H1 (cell line): ENCODE results near the gene ODF4. TPM values are rescaled to one million over a fixed set of nuclear protein-coding genes. Genes with fewer than 3 reads are reported as not detected.

Experiments used
- CTCF ChIA-PET: fragments of 300-600 bp; sonication (Branson Sonifier 250); formaldehyde crosslinking; loops from one replicate; lab custom pipeline; 2021; ENCODE audit not compliant: partially characterized antibody; lab: Charles Lee
- POLR2A ChIA-PET: fragments of 300-600 bp; sonication (Branson Sonifier 250); formaldehyde crosslinking; loops from one replicate; lab custom pipeline; 2021; ENCODE audit warnings: inconsistent platforms; ENCODE audit not compliant: partially characterized antibody; lab: Charles Lee
- DNase-seq, 2 experiments: peaks; one replicate each; pipeline versions ENCODE4 v3.0.0 to v3.0.0-alpha.2; 2010 to 2022; ENCODE audit warnings: low spot score in 2 of 2, low read depth in 1 of 2, mixed read lengths in 1 of 2
- FAIRE-seq: peaks from 2 replicates; lab custom pipeline; 2011; peaks lifted over from hg19 to GRCh38; lab: Jason Lieb, UNC
- H2AFZ ChIP-seq: 2 replicates; pipeline ENCODE4 v1.8.1; 2012; ENCODE audit warnings: low read length, inconsistent platforms
- H2AK5ac ChIP-seq: 2 replicates; pipeline ENCODE4 v1.6.1; 2013; ENCODE audit warnings: low read depth, low read length
- H2BK120ac ChIP-seq: replicated peaks from 2 replicates; pipeline ENCODE3; 2013; ENCODE audit warnings: low read depth, low read length, inconsistent platforms
- H2BK12ac ChIP-seq: 2 replicates; pipeline ENCODE4 v1.6.1; 2013; ENCODE audit warnings: low read depth, low read length
- H2BK15ac ChIP-seq: 2 replicates; pipeline ENCODE4 v1.6.1; 2013; ENCODE audit warnings: low read length
- H2BK20ac ChIP-seq: 2 replicates; pipeline ENCODE4 v1.6.1; 2013; ENCODE audit warnings: low read length
- H2BK5ac ChIP-seq: 2 replicates; pipeline ENCODE4 v1.6.1; 2013; ENCODE audit warnings: low read depth, low read length
- H3K14ac ChIP-seq: 2 replicates; pipeline ENCODE4 v1.6.1; 2013; ENCODE audit warnings: inconsistent platforms; ENCODE audit not compliant: insufficient read length
- H3K18ac ChIP-seq: 2 replicates; pipeline ENCODE4 v1.6.1; 2013; ENCODE audit warnings: low read length; ENCODE audit errors: extremely low read depth
- H3K23ac ChIP-seq: 2 replicates; pipeline ENCODE4 v1.6.1; 2013; ENCODE audit warnings: inconsistent platforms; ENCODE audit not compliant: insufficient read length
- H3K23me2 ChIP-seq: 2 replicates; pipeline ENCODE4 v1.6.1; 2013; ENCODE audit warnings: low read depth, low read length
- H3K27ac ChIP-seq: 2 replicates; pipeline ENCODE4 v1.6.1; 2011; ENCODE audit warnings: low read depth, low read length, inconsistent platforms
- H3K27me3 ChIP-seq, 4 experiments: replicated peaks in 1 of 4; 1 replicate in 1 of 4; 2 replicates in 3 of 4; pipeline versions ENCODE4 v1.6.1 to v1.8.1; 2011 to 2013; ENCODE audit warnings: low read length in 3 of 4, mild to moderate bottlenecking in 3 of 4, inconsistent platforms in 2 of 4, mixed read lengths in 2 of 4, moderate library complexity in 1 of 4; ENCODE audit not compliant: control insufficient read depth in 3 of 4, insufficient read depth in 3 of 4; ENCODE audit errors: extremely low read depth in 1 of 4
- H3K36me3 ChIP-seq, 4 experiments: 2 replicates each; pipeline versions ENCODE4 v1.6.1 to v1.8.1; 2011 to 2013; ENCODE audit warnings: mild to moderate bottlenecking in 4 of 4, low read length in 3 of 4, moderate library complexity in 2 of 4, control low read depth in 1 of 4, inconsistent platforms in 1 of 4; ENCODE audit not compliant: insufficient read depth in 4 of 4, control insufficient read depth in 2 of 4
- H3K4ac ChIP-seq: replicated peaks from 2 replicates; pipeline ENCODE3; 2013; ENCODE audit warnings: low read length, low read depth, mixed read lengths, inconsistent platforms; ENCODE audit not compliant: insufficient read length
- H3K4me1 ChIP-seq, 4 experiments: replicated peaks in 1 of 4; 1 replicate in 1 of 4; 2 replicates in 3 of 4; pipeline versions ENCODE4 v1.6.1 to v1.8.1; 2011 to 2013; ENCODE audit warnings: low read length in 3 of 4, inconsistent platforms in 2 of 4, mixed read lengths in 1 of 4; ENCODE audit not compliant: insufficient read depth in 4 of 4, control insufficient read depth in 3 of 4
- H3K4me2 ChIP-seq, 2 experiments: 2 replicates each; pipeline versions ENCODE4 v1.6.1 to v1.8.1; 2011 to 2013; ENCODE audit warnings: low read depth in 2 of 2, low read length in 2 of 2, control low read depth in 1 of 2, inconsistent platforms in 1 of 2, mild to moderate bottlenecking in 1 of 2; ENCODE audit not compliant: insufficient read depth in 1 of 2
- H3K4me3 ChIP-seq, 4 experiments: fragments of 200-600, 300-600 bp in 1 of 4; sonication (generic), shearing (Covaris generic), sonication (Bioruptor Twin) in 1 of 4; 2 replicates each; pipeline versions ENCODE4 v1.5.1 to v1.8.1; 2011 to 2016; ENCODE audit warnings: low read length in 4 of 4, low read depth in 3 of 4, control low read depth in 2 of 4, inconsistent platforms in 2 of 4, mild to moderate bottlenecking in 2 of 4, mixed read lengths in 1 of 4, moderate library complexity in 1 of 4; ENCODE audit not compliant: insufficient read depth in 2 of 4; ENCODE audit errors: extremely low read depth in 1 of 4
- H3K56ac ChIP-seq: replicated peaks from 2 replicates; pipeline ENCODE3; 2013; ENCODE audit warnings: low read depth, mild to moderate bottlenecking, mixed read lengths, low read length, inconsistent platforms; ENCODE audit not compliant: insufficient read length
- H3K79me1 ChIP-seq: 2 replicates; pipeline ENCODE4 v1.6.1; 2013; ENCODE audit warnings: low read depth, low read length, control low read depth
- H3K79me2 ChIP-seq, 2 experiments: 2 replicates each; pipeline versions ENCODE4 v1.6.1 to v1.8.1; 2012 to 2013; ENCODE audit warnings: low read length in 2 of 2, mild to moderate bottlenecking in 2 of 2, inconsistent platforms in 1 of 2; ENCODE audit not compliant: insufficient read depth in 2 of 2, control insufficient read depth in 1 of 2
- H3K9ac ChIP-seq, 4 experiments: replicated peaks in 1 of 4; 1 replicate in 1 of 4; 2 replicates in 3 of 4; pipeline versions ENCODE4 v1.6.1 to v1.8.1; 2011 to 2013; ENCODE audit warnings: low read depth in 3 of 4, low read length in 3 of 4, control low read depth in 2 of 4, mild to moderate bottlenecking in 2 of 4, moderate library complexity in 2 of 4, inconsistent platforms in 1 of 4; ENCODE audit errors: extremely low read depth in 1 of 4
- H3K9me3 ChIP-seq, 2 experiments: 2 replicates each; pipeline versions ENCODE4 v1.6.1 to v1.8.1; 2012 to 2013; ENCODE audit warnings: mild to moderate bottlenecking in 2 of 2, moderate library complexity in 2 of 2, control low read depth in 1 of 2, inconsistent platforms in 1 of 2, low read depth in 1 of 2, low read length in 1 of 2, mixed read lengths in 1 of 2; ENCODE audit not compliant: insufficient read depth in 2 of 2
- H4K20me1 ChIP-seq, 2 experiments: replicated peaks in 1 of 2; 2 replicates each; pipeline versions ENCODE3 to v1.8.1; 2011 to 2013; ENCODE audit warnings: inconsistent platforms in 2 of 2, low read length in 2 of 2, mild to moderate bottlenecking in 1 of 2; ENCODE audit not compliant: insufficient read depth in 2 of 2, control insufficient read depth in 1 of 2
- H4K5ac ChIP-seq: 2 replicates; pipeline ENCODE4 v1.6.1; 2013; ENCODE audit warnings: low read length, low read depth, mixed read lengths, inconsistent platforms; ENCODE audit not compliant: insufficient read length
- H4K8ac ChIP-seq: 2 replicates; pipeline ENCODE4 v1.8.0; 2013; ENCODE audit warnings: mild to moderate bottlenecking, moderate library complexity, low read length, inconsistent platforms; ENCODE audit not compliant: insufficient read depth; ENCODE audit errors: extremely low read depth
- H4K91ac ChIP-seq: replicated peaks from 2 replicates; pipeline ENCODE3; 2013; ENCODE audit warnings: low read length, mixed read lengths, inconsistent platforms; ENCODE audit not compliant: insufficient read length
- EP300 ChIP-seq, 2 experiments: IDR thresholded peaks; 1 replicate in 1 of 2; 2 replicates in 1 of 2; pipeline ENCODE4 v1.6.1; 2011 to 2012; ENCODE audit warnings: low read depth in 2 of 2, low read length in 2 of 2, mild to moderate bottlenecking in 2 of 2, borderline replicate concordance in 1 of 2, inconsistent platforms in 1 of 2, moderate library complexity in 1 of 2
- JUND ChIP-seq: IDR thresholded peaks from 2 replicates; pipeline ENCODE4 v1.6.1; 2011; ENCODE audit warnings: mild to moderate bottlenecking, improper control_type of control experiment, low read length
- WGBS, 2 experiments: shearing (Covaris generic) in 1 of 2; methylation state at CpG; one replicate each; pipeline versions ENCODE4 v1.1.6 to v1.1.7; 2013 to 2015; ENCODE audit warnings: low lambda C conversion rate in 2 of 2, mixed read lengths in 2 of 2, inconsistent platforms in 1 of 2, low coverage in 1 of 2, missing lambda C conversion rate in 1 of 2; ENCODE audit not compliant: insufficient replicate concordance in 2 of 2, insufficient coverage in 1 of 2, insufficient read length in 1 of 2; ENCODE audit errors: extremely low coverage in 1 of 2, missing lambda C conversion rate in 1 of 2; 5-methylcytosine and 5-hydroxymethylcytosine counted together
- polyA plus RNA-seq, 7 experiments: library from polyadenylated mRNA; depleted of rRNA in 3 of 7; stranded (reverse) in 5 of 7; unstranded in 2 of 7; fragments of >200 nt in 5 of 7; fragments of 200-250 nt in 2 of 7; gene quantifications; 1 replicate in 5 of 7; 2 replicates in 1 of 7; 4 replicates in 1 of 7; pipeline versions ENCODE4 v1.2.1 to v1.2.3, GENCODE V29; 2011 to 2013; ENCODE audit warnings: missing spikeins in 2 of 7, mixed read lengths in 2 of 7
- total RNA-seq: library from RNA; stranded (reverse); fragmentation: NEBNext Ultra II Directional; extraction: Animal tissue kit (Norgen Biotek cat#: 25700); gene quantifications from 2 replicates; pipeline ENCODE4 v1.2.1, GENCODE V29; 2021

ODF4 gene
- total and polyA plus RNA-seq, 2 of the 8 experiments (the other 6 are each of a cell fraction or from before 2014, with no cell fraction given): not detected

DNA sequence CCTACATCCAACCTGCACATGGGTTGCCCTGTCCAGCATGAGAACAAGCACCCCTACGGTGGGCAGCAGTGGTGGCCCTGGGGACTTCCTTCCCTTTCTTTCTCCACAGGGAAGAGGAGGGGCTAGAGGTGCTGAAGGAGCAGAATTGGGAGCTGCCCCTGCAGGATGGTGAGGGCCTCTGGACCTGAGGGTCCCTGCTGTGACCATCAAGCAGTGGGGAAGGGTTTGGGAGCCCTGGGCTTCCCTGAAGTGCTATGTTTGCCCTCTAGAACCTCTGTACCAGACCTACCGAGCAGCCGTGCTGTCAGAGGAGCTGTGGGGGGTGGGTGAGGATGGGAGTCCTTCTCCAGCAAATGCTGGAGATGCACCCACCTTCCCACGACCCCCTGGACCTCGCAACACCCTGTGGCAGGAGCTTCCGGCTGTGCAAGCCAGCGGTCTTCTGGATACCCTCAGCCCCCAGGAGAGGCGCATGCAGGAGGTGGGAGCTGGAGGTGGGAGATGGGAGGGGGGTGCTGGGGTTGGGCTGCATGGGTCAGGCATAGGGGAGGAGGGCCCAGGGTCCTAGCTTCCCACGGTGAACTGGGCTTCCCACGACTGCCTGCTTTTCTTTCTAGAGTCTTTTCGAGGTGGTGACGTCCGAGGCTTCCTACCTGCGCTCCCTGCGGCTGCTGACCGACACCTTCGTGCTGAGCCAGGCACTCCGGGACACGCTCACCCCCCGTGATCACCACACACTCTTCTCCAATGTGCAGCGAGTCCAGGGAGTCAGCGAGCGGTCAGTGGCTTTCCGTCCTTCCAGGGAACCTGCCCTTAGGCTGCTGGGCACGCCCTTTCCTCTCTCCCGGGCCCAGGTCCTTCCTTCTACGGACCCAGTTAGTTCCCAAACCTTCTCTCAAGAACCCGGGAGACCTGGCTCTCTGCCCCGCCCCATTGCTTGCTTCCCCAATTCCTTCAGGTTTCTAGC is 24.6 kb upstream of the ODF4 start:
- FAIRE-seq: no peak
- peak overlapping the region; percentile 66; the same call in 1 of the 2 replicates for H2BK5ac ChIP-seq
- H3K9ac ChIP-seq: peak overlapping the region in 1 of 4 experiments; percentile 22; a peak in 1 of 7 replicates
- H3K27me3 ChIP-seq: peaks cover 3 to 28% (median 23%) of the 10 kb centered on the region in 4 experiments
- H2BK20ac ChIP-seq: no peak overlapping the region; the same call in 1 of the 2 replicates
- no peak overlapping the region; the same call in 1 of the 2 replicates for H4K8ac ChIP-seq
- no peak overlapping the region for H3K14ac ChIP-seq
- peak overlapping the region; percentile 68; the same call in 1 of the 2 replicates for H2BK12ac ChIP-seq
- no peaks in the 10 kb centered on the region for H4K20me1 ChIP-seq
- H3K36me3 ChIP-seq: no peaks in the 10 kb centered on the region
- peak overlapping the region; percentile 55 for H2BK120ac ChIP-seq
- WGBS, 2 experiments: 22% methylated on average over 24 of the region's 29 CpGs; no CpG with 5 or more reads in 1 of the 2 experiments
- H2AK5ac ChIP-seq: no peak overlapping the region
- peak overlapping the region; percentile 38 for H3K18ac ChIP-seq
- H3K27ac ChIP-seq: no peak overlapping the region
- no peaks in the 10 kb centered on the region for H3K79me1 ChIP-seq
- CTCF ChIA-PET: interaction anchor here (0.6 to 5.9 kb wide), 9 partner anchors 10 to 131 kb away, joined by 3 to 21 read pairs (median 4); partner anchors contain the start of gene SLC25A35
- DNase-seq: no peak
- H3K4me2 ChIP-seq: peak overlapping the region; percentile 97 to 98
- H3K9me3 ChIP-seq: no peaks in the 10 kb centered on the region
- no peak overlapping the region for H3K23ac ChIP-seq
- H3K23me2 ChIP-seq: peaks cover 14% of the 10 kb centered on the region
- peak overlapping the region; percentile 92; the same call in 1 of the 2 replicates for H2BK15ac ChIP-seq
- H3K4ac ChIP-seq: no peak overlapping the region
- peak overlapping the region; percentile 61 for H4K91ac ChIP-seq
- POLR2A ChIA-PET: interaction anchor here (0.7 to 3.6 kb wide), 9 partner anchors 11 to 142 kb away, joined by 3 to 24 read pairs (median 4); partner anchors contain the start of genes KRABD2, RPL26 and SLC25A35
- peaks cover 0 to 16% (median 6%) of the 10 kb centered on the region in 4 experiments; a peak in 5 of 7 replicates for H3K4me1 ChIP-seq
- H3K79me2 ChIP-seq: no peaks in the 10 kb centered on the region
- no peak overlapping the region for H3K56ac ChIP-seq
- peak overlapping the region; percentile 97 for H2AFZ ChIP-seq
- H3K4me3 ChIP-seq: peak overlapping the region; percentile 46 to 79 (median 66)
- H4K5ac ChIP-seq: no peak overlapping the region
- no peak for TF ChIP-seq EP300 (IDR thresholded peaks at IDR 0.05; ENCODE audit: borderline replicate concordance in 1 of 2, low read depth in 2 of 2, low read length in 2 of 2)
- no peak for TF ChIP-seq JUND
